NT2/D1 (cell line): ENCODE measurements around the gene GBA3.

Experiments used
- SUZ12 ChIP-seq: IDR thresholded peaks from 2 replicates; pipeline ENCODE4 v1.6.1; 2011; ENCODE audit not compliant: insufficient read length, insufficient read depth; ENCODE audit errors: extremely low read depth
- YY1 ChIP-seq: IDR thresholded peaks from 2 replicates; pipeline ENCODE4 v1.6.1; 2011; ENCODE audit not compliant: insufficient read length, insufficient read depth

GRCh38 chr4:22850630-22851029, 157.9 kb downstream of the GBA3 start:
- TF ChIP-seq SUZ12 (no peak), YY1 (no peak)
